Activated CD4-positive, alpha-beta T cell treated with anti-CD3 and anti-CD28 coated beads, Interleukin-2, amount 10 ng/mL, durations not matched to agents 24 days and 14 days (primary cell): ENCODE results near the gene SALL4. TPM values are rescaled to one million over a fixed set of nuclear protein-coding genes. Genes with fewer than 3 reads are reported as not detected.
"Not testable (repeated sequence)": the region's sequence is repeated elsewhere in the genome, so short reads cannot be mapped to it uniquely, and the experiment has no call there.

ENCODE experiments used
- DNase-seq: peaks from one replicate; pipeline ENCODE4 v3.0.0; 2022
- H3K27ac Mint-ChIP-seq: one replicate; pipeline ENCODE4 v1.8.0; 2022; ENCODE audit warnings: mild to moderate bottlenecking, mixed read lengths
- H3K27me3 Mint-ChIP-seq: one replicate; pipeline ENCODE4 v1.8.0; 2022; ENCODE audit warnings: mixed read lengths
- H3K36me3 Mint-ChIP-seq: one replicate; pipeline ENCODE4 v1.8.0; 2022; ENCODE audit warnings: low read depth, mild to moderate bottlenecking, mixed read lengths
- H3K4me1 Mint-ChIP-seq: one replicate; pipeline ENCODE4 v1.8.0; 2021; ENCODE audit warnings: mixed read lengths
- H3K4me3 Mint-ChIP-seq: one replicate; pipeline ENCODE4 v1.8.0; 2022; ENCODE audit warnings: mild to moderate bottlenecking, moderate library complexity, mixed read lengths
- H3K9me3 Mint-ChIP-seq: one replicate; pipeline ENCODE4 v1.8.0; 2021; ENCODE audit warnings: mixed read lengths
- intact Hi-C: fragments of 100-400 bp; cut with micrococcal nuclease; formaldehyde crosslinking; loops from one replicate; pipeline ENCODE4 v1.15.1; 2023
- total RNA-seq: library from RNA; stranded (reverse); gene quantifications from 2 replicates; pipeline ENCODE4 v1.2.3, GENCODE V29; 2022

Gene SALL4
- total RNA-seq, 1 donor from 2014 or later = 0.75 TPM

GRCh38 chr20:51750037-51750769 lies 52.1 kb downstream of the SALL4 start:
- intact Hi-C loops = no loop called here
- H3K27me3 Mint-ChIP-seq = no peaks in the 10 kb centered on the region
- no peak overlapping the region for H3K4me3 Mint-ChIP-seq
- no peaks in the 10 kb centered on the region for H3K36me3 Mint-ChIP-seq
- peaks cover 4% of the 10 kb centered on the region for H3K9me3 Mint-ChIP-seq
- peak overlapping the region; percentile 34 for H3K27ac Mint-ChIP-seq
- H3K4me1 Mint-ChIP-seq = peaks cover 5% of the 10 kb centered on the region
- DNase-seq = no peak

- H3K27me3 Mint-ChIP-seq = no peaks in the 10 kb centered on the region
- H3K9me3 Mint-ChIP-seq = peaks cover 4% of the 10 kb centered on the region
- DNase-seq = no peak
- peaks cover 5% of the 10 kb centered on the region for H3K4me1 Mint-ChIP-seq
- no peak overlapping the region for H3K27ac Mint-ChIP-seq
- intact Hi-C loops = no loop called here
- H3K4me3 Mint-ChIP-seq = no peak overlapping the region
- H3K36me3 Mint-ChIP-seq = no peaks in the 10 kb centered on the region
Measured at GRCh38 chr20:51749674-51750036, 52.7 kb downstream of the SALL4 start.

GRCh38 chr20:51747182-51747911 lies 55.0 kb downstream of the SALL4 start:
- no peak for DNase-seq
- intact Hi-C loops = no loop called here
- Mint-ChIP-seq H3K9me3 (peaks cover 4% of the 10 kb centered on the region), H3K27me3 (no peaks in the 10 kb centered on the region), H3K27ac (no peak overlapping the region), H3K36me3 (no peaks in the 10 kb centered on the region), H3K4me1 (peaks cover 10% of the 10 kb centered on the region), H3K4me3 (no peak overlapping the region)

GRCh38 chr20:51745804-51746203 lies 56.5 kb downstream of the SALL4 start:
- no peak for DNase-seq
- Mint-ChIP-seq H3K4me3 (no peak overlapping the region), H3K36me3 (no peaks in the 10 kb centered on the region), H3K27me3 (no peaks in the 10 kb centered on the region), H3K9me3 (peaks cover 4% of the 10 kb centered on the region), H3K4me1 (peaks cover 10% of the 10 kb centered on the region), H3K27ac (no peak overlapping the region)
- intact Hi-C loops = no loop called here

- H3K27me3 Mint-ChIP-seq = no peaks in the 10 kb centered on the region
- peaks cover 4% of the 10 kb centered on the region for H3K9me3 Mint-ChIP-seq
- intact Hi-C loops = no loop called here
- peaks cover 5% of the 10 kb centered on the region for H3K4me1 Mint-ChIP-seq
- H3K36me3 Mint-ChIP-seq = no peaks in the 10 kb centered on the region
- no peak overlapping the region for H3K4me3 Mint-ChIP-seq
- H3K27ac Mint-ChIP-seq = no peak overlapping the region
- no peak for DNase-seq
Measured at GRCh38 chr20:51740838-51741237, 61.5 kb downstream of the SALL4 start.

GRCh38 chr20:51740308-51740707 lies 62.0 kb downstream of the SALL4 start:
- H3K9me3 Mint-ChIP-seq, H3K36me3 Mint-ChIP-seq, H3K4me1 Mint-ChIP-seq, H3K4me3 Mint-ChIP-seq, DNase-seq, intact Hi-C loops, H3K27ac Mint-ChIP-seq, H3K27me3 Mint-ChIP-seq: not testable (repeated sequence)

- H3K4me1 Mint-ChIP-seq = peaks cover 5% of the 10 kb centered on the region
- intact Hi-C loops = no loop called here
- DNase-seq = no peak
- H3K27me3 Mint-ChIP-seq = no peaks in the 10 kb centered on the region
- H3K27ac Mint-ChIP-seq = no peak overlapping the region
- H3K36me3 Mint-ChIP-seq = no peaks in the 10 kb centered on the region
- no peaks in the 10 kb centered on the region for H3K9me3 Mint-ChIP-seq
- H3K4me3 Mint-ChIP-seq = no peak overlapping the region
Measured at GRCh38 chr20:51739722-51740249, 62.5 kb downstream of the SALL4 start.

GRCh38 chr20:51738877-51739447 lies 63.4 kb downstream of the SALL4 start:
- Mint-ChIP-seq H3K36me3 (no peaks in the 10 kb centered on the region), H3K9me3 (no peaks in the 10 kb centered on the region), H3K4me3 (no peak overlapping the region), H3K27ac (no peak overlapping the region), H3K4me1 (peaks cover 5% of the 10 kb centered on the region), H3K27me3 (no peaks in the 10 kb centered on the region)
- intact Hi-C loops = no loop called here
- DNase-seq = no peak

GRCh38 chr20:51738261-51738660 lies 64.1 kb downstream of the SALL4 start:
- H3K27ac Mint-ChIP-seq, DNase-seq, H3K9me3 Mint-ChIP-seq, intact Hi-C loops, H3K27me3 Mint-ChIP-seq, H3K4me1 Mint-ChIP-seq, H3K36me3 Mint-ChIP-seq, H3K4me3 Mint-ChIP-seq: not testable (repeated sequence)

GRCh38 chr20:51736947-51737346 lies 65.4 kb downstream of the SALL4 start:
- Mint-ChIP-seq H3K9me3 (no peaks in the 10 kb centered on the region), H3K36me3 (no peaks in the 10 kb centered on the region), H3K4me3 (no peak overlapping the region), H3K27ac (no peak overlapping the region), H3K27me3 (no peaks in the 10 kb centered on the region), H3K4me1 (peaks cover 6% of the 10 kb centered on the region)
- no peak for DNase-seq
- intact Hi-C loops = no loop called here

GRCh38 chr20:51735728-51736600 lies 66.4 kb downstream of the SALL4 start:
- H3K27me3 Mint-ChIP-seq = no peaks in the 10 kb centered on the region
- no peaks in the 10 kb centered on the region for H3K9me3 Mint-ChIP-seq
- no peak overlapping the region for H3K4me3 Mint-ChIP-seq
- peaks cover 9% of the 10 kb centered on the region for H3K4me1 Mint-ChIP-seq
- no peak overlapping the region for H3K27ac Mint-ChIP-seq
- no peak for DNase-seq
- no peaks in the 10 kb centered on the region for H3K36me3 Mint-ChIP-seq
- intact Hi-C loops = no loop called here

GRCh38 chr20:51734876-51735720 lies 67.2 kb downstream of the SALL4 start:
- H3K9me3 Mint-ChIP-seq = no peaks in the 10 kb centered on the region
- no peak overlapping the region for H3K27ac Mint-ChIP-seq
- H3K4me3 Mint-ChIP-seq = no peak overlapping the region
- peaks cover 9% of the 10 kb centered on the region for H3K4me1 Mint-ChIP-seq
- no peaks in the 10 kb centered on the region for H3K27me3 Mint-ChIP-seq
- intact Hi-C loops = no loop called here
- no peaks in the 10 kb centered on the region for H3K36me3 Mint-ChIP-seq
- no peak for DNase-seq

- H3K27me3 Mint-ChIP-seq = no peaks in the 10 kb centered on the region
- H3K4me3 Mint-ChIP-seq = no peak overlapping the region
- H3K36me3 Mint-ChIP-seq = no peaks in the 10 kb centered on the region
- DNase-seq = no peak
- H3K27ac Mint-ChIP-seq = no peak overlapping the region
- H3K4me1 Mint-ChIP-seq = peaks cover 9% of the 10 kb centered on the region
- intact Hi-C loops = no loop called here
- no peaks in the 10 kb centered on the region for H3K9me3 Mint-ChIP-seq
Measured at GRCh38 chr20:51733070-51733469, 69.3 kb downstream of the SALL4 start.
